Liver (tissue), 9 donors: ENCODE measurements around the gene MPPE1. TPM values are rescaled to one million over a fixed set of nuclear protein-coding genes. Genes with fewer than 3 reads are reported as not detected.
"Not testable (repeated sequence)": the region's sequence is repeated elsewhere in the genome, so short reads cannot be mapped to it uniquely, and the experiment has no call there.

Source experiments
- DNase-seq: peaks from one replicate; pipeline ENCODE4 v3.0.0-alpha.2; 2017; ENCODE audit warnings: low spot score
- H3K27ac ChIP-seq, 2 donors: one replicate each; pipeline ENCODE4 v1.7.0; 2013; ENCODE audit warnings: inconsistent platforms in 2 of 2, low read length in 2 of 2, control low read depth in 1 of 2, low read depth in 1 of 2, mild to moderate bottlenecking in 1 of 2
- H3K27me3 ChIP-seq, 4 donors: one replicate each; pipeline versions ENCODE4 v1.6.1 to v1.7.0; 2013; ENCODE audit warnings: low read length in 3 of 4, inconsistent platforms in 1 of 4, mild to moderate bottlenecking in 1 of 4, moderate library complexity in 1 of 4; ENCODE audit not compliant: control insufficient read depth in 4 of 4, insufficient read depth in 4 of 4
- H3K36me3 ChIP-seq, 4 donors: one replicate each; pipeline versions ENCODE4 v1.6.1 to v1.7.0; 2013; ENCODE audit warnings: low read length in 3 of 4, mild to moderate bottlenecking in 3 of 4, low read depth in 1 of 4, moderate library complexity in 1 of 4; ENCODE audit not compliant: control insufficient read depth in 4 of 4, insufficient read depth in 3 of 4
- H3K4me1 ChIP-seq, 4 donors: one replicate each; pipeline versions ENCODE4 v1.6.1 to v1.7.0; 2013; ENCODE audit warnings: low read length in 3 of 4, mild to moderate bottlenecking in 3 of 4, moderate library complexity in 1 of 4; ENCODE audit not compliant: control insufficient read depth in 4 of 4, insufficient read depth in 4 of 4
- H3K4me3 ChIP-seq, 3 donors: one replicate each; pipeline versions ENCODE4 v1.6.1 to v1.7.0; 2013; ENCODE audit warnings: low read length in 3 of 3, control low read depth in 1 of 3, low read depth in 1 of 3, mild to moderate bottlenecking in 1 of 3
- H3K9ac ChIP-seq, 2 donors: one replicate each; pipeline ENCODE4 v1.7.0; 2013; ENCODE audit warnings: low read length in 2 of 2, mild to moderate bottlenecking in 2 of 2, moderate library complexity in 2 of 2, control low read depth in 1 of 2, low read depth in 1 of 2
- H3K9me3 ChIP-seq, 4 donors: one replicate each; pipeline versions ENCODE4 v1.6.1 to v1.7.0; 2013; ENCODE audit warnings: low read length in 3 of 4; ENCODE audit not compliant: control insufficient read depth in 4 of 4
- ATF3 ChIP-seq: IDR thresholded peaks from 2 replicates; pipeline ENCODE4 v1.6.1; 2016; ENCODE audit warnings: antibody characterized with exemption
- CTCF ChIP-seq: fragments of 150-350 bp; IDR thresholded peaks from 2 replicates; pipeline ENCODE4 v1.5.1; 2017; ENCODE audit warnings: improper control_type of control experiment, low read depth, low read length; ENCODE audit not compliant: missing input control
- EGR1 ChIP-seq, 2 donors: IDR thresholded peaks; 2 replicates each; pipeline ENCODE4 v1.6.1; 2016 to 2018; ENCODE audit warnings: antibody characterized with exemption in 2 of 2, low read depth in 2 of 2
- FOXA1 ChIP-seq: IDR thresholded peaks from 2 replicates; pipeline ENCODE4 v1.6.1; 2016; ENCODE audit warnings: antibody characterized with exemption
- FOXA2 ChIP-seq: IDR thresholded peaks from 2 replicates; pipeline ENCODE4 v1.6.1; 2016; ENCODE audit warnings: antibody characterized with exemption
- GABPA ChIP-seq, 2 donors: IDR thresholded peaks in 1 of 2; conservative IDR thresholded peaks in 1 of 2; 2 replicates each; pipeline ENCODE4 v1.6.1; 2016; ENCODE audit warnings: antibody characterized with exemption in 2 of 2, mild to moderate bottlenecking in 1 of 2, moderate library complexity in 1 of 2
- HNF4A ChIP-seq, 2 donors: conservative IDR thresholded peaks; 2 replicates each; pipeline ENCODE4 v1.6.1; 2016; ENCODE audit warnings: antibody characterized with exemption in 2 of 2, mild to moderate bottlenecking in 2 of 2
- HNF4G ChIP-seq: IDR thresholded peaks from 2 replicates; pipeline ENCODE4 v1.6.1; 2016; ENCODE audit warnings: antibody characterized with exemption
- JUND ChIP-seq, 2 donors: IDR thresholded peaks; 2 replicates each; pipeline ENCODE4 v1.6.1; 2016; ENCODE audit warnings: antibody characterized with exemption in 2 of 2
- NR2F2 ChIP-seq: IDR thresholded peaks from 2 replicates; pipeline ENCODE4 v1.6.1; 2016; ENCODE audit warnings: antibody characterized with exemption
- RAD21 ChIP-seq, 2 donors: IDR thresholded peaks; 2 replicates each; pipeline ENCODE4 v1.6.1; 2016; ENCODE audit warnings: antibody characterized with exemption in 2 of 2, mild to moderate bottlenecking in 2 of 2
- RXRA ChIP-seq, 2 donors: IDR thresholded peaks; 2 replicates each; pipeline ENCODE4 v1.6.1; 2017 to 2018; ENCODE audit warnings: antibody characterized with exemption in 2 of 2, mild to moderate bottlenecking in 1 of 2
- SP1 ChIP-seq: IDR thresholded peaks from 2 replicates; pipeline ENCODE4 v1.6.1; 2018; ENCODE audit warnings: antibody characterized with exemption, mild to moderate bottlenecking
- TAF1 ChIP-seq: conservative IDR thresholded peaks from 2 replicates; pipeline ENCODE4 v1.6.1; 2016; ENCODE audit warnings: antibody characterized with exemption, mild to moderate bottlenecking
- YY1 ChIP-seq: IDR thresholded peaks from 2 replicates; pipeline ENCODE4 v1.6.1; 2016; ENCODE audit warnings: antibody characterized with exemption, mild to moderate bottlenecking
- ZBTB33 ChIP-seq: IDR thresholded peaks from 2 replicates; pipeline ENCODE4 v1.6.1; 2016; ENCODE audit warnings: antibody characterized with exemption
- WGBS: extraction: QIAGEN DNeasy Blood & Tissue Kit; methylation state at CpG from one replicate; pipeline ENCODE4 v1.1.7; 2013; 5-methylcytosine and 5-hydroxymethylcytosine counted together
- polyA plus RNA-seq, 2 donors: library from polyadenylated mRNA; stranded (reverse) in 1 of 2; unstranded in 1 of 2; fragments of 200-250 nt in 1 of 2; fragments of >200 nt in 1 of 2; fragmentation: Nextera tagmentation in 1 of 2; extraction: Ambion mirVana in 1 of 2; gene quantifications; one replicate each; pipeline versions ENCODE4 v1.2.1 to v1.2.3, GENCODE V29; 2013 to 2015
- total RNA-seq, 2 donors: library from RNA; depleted of rRNA; stranded (reverse); fragments of >200 nt; gene quantifications; one replicate each; pipeline ENCODE4 v1.2.3, GENCODE V29; 2014
- TF ChIP-seq, protein P1 (sequence below): IDR thresholded peaks from 2 replicates; pipeline ENCODE4 v1.6.1; 2016; ENCODE audit warnings: antibody characterized with exemption, mild to moderate bottlenecking
- TF ChIP-seq, protein P2 (sequence below): IDR thresholded peaks from 2 replicates; pipeline ENCODE4 v1.6.1; 2016; ENCODE audit warnings: antibody characterized with exemption
- donor health status: healthy.
- donor health status: healthy.
- donor health status: healthy.
- donor health status: healthy.
- donor health status: healthy.

The MPPE1 gene
- total and polyA plus RNA-seq, 4 donors = 9.8 to 31.6 (median 26.1) TPM

DNA sequence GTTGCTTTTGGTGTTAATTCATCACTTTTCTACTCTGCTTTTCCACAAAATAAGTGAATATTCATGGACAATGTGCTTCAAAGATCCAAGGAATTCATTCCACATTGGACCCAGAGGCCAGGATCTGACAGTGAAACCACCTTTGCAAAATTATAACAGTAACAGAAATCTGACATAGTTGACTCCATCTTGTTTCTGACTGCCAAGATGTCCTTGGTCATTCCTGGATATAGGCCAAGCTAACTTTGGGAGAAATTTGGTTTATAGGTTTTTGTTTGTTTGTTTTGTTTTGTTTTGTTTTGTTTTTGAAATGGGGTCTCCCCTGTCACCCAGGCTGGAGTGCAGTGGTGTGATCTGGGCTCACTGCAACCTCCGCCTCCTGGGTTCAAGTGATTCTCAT, 10.3 kb downstream of the MPPE1 start:
- H3K27me3 ChIP-seq = no peaks in the 10 kb centered on the region
- H3K36me3 ChIP-seq = peaks cover 13 to 23% (median 19%) of the 10 kb centered on the region in 4 donors
- H3K9me3 ChIP-seq = no peaks in the 10 kb centered on the region
- no peak for DNase-seq
- no peak for TF ChIP-seq TAF1
- TF ChIP-seq YY1 = no peak
- TF ChIP-seq HNF4A (conservative IDR thresholded peaks at IDR 0.05) = no peak
- no peak for TF ChIP-seq HNF4G
- TF ChIP-seq RAD21 (IDR thresholded peaks at IDR 0.05) = no peak
- no peak for TF ChIP-seq ZBTB33
- no peak for TF ChIP-seq ATF3
- TF ChIP-seq FOXA1 = no peak
- no peak for TF ChIP-seq NR2F2
- TF ChIP-seq, protein P1, sequence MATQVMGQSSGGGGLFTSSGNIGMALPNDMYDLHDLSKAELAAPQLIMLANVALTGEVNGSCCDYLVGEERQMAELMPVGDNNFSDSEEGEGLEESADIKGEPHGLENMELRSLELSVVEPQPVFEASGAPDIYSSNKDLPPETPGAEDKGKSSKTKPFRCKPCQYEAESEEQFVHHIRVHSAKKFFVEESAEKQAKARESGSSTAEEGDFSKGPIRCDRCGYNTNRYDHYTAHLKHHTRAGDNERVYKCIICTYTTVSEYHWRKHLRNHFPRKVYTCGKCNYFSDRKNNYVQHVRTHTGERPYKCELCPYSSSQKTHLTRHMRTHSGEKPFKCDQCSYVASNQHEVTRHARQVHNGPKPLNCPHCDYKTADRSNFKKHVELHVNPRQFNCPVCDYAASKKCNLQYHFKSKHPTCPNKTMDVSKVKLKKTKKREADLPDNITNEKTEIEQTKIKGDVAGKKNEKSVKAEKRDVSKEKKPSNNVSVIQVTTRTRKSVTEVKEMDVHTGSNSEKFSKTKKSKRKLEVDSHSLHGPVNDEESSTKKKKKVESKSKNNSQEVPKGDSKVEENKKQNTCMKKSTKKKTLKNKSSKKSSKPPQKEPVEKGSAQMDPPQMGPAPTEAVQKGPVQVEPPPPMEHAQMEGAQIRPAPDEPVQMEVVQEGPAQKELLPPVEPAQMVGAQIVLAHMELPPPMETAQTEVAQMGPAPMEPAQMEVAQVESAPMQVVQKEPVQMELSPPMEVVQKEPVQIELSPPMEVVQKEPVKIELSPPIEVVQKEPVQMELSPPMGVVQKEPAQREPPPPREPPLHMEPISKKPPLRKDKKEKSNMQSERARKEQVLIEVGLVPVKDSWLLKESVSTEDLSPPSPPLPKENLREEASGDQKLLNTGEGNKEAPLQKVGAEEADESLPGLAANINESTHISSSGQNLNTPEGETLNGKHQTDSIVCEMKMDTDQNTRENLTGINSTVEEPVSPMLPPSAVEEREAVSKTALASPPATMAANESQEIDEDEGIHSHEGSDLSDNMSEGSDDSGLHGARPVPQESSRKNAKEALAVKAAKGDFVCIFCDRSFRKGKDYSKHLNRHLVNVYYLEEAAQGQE = no peak
- TF ChIP-seq SP1 = no peak
- TF ChIP-seq, protein P2, sequence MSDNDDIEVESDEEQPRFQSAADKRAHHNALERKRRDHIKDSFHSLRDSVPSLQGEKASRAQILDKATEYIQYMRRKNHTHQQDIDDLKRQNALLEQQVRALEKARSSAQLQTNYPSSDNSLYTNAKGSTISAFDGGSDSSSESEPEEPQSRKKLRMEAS = no peak
- TF ChIP-seq EGR1 (IDR thresholded peaks at IDR 0.05; ENCODE audit: low read depth in 2 of 2) = no peak
- TF ChIP-seq CTCF = no peak
- no peak for TF ChIP-seq JUND (IDR thresholded peaks at IDR 0.05)
- TF ChIP-seq RXRA (IDR thresholded peaks at IDR 0.05) = no peak
- TF ChIP-seq GABPA (IDR thresholded peaks at IDR 0.05 in 1 of 2, conservative IDR thresholded peaks at IDR 0.05 in 1 of 2) = no peak
- TF ChIP-seq FOXA2 = no peak
- H3K9ac ChIP-seq = no peak overlapping the region
- H3K4me3 ChIP-seq = no peak overlapping the region
- no peak overlapping the region for H3K27ac ChIP-seq
- peaks cover 0 to 5% (median 0%) of the 10 kb centered on the region in 4 donors for H3K4me1 ChIP-seq
- 100% methylated on average over 1 of the region's 1 CpG for WGBS

- H3K4me1 ChIP-seq, H3K27ac ChIP-seq, DNase-seq, H3K4me3 ChIP-seq, H3K27me3 ChIP-seq, H3K9me3 ChIP-seq, H3K9ac ChIP-seq: not testable (repeated sequence)
- WGBS = 78% methylated on average over 7 of the region's 7 CpGs
- peaks cover 6 to 40% (median 35%) of the 10 kb centered on the region in 4 donors for H3K36me3 ChIP-seq
Measured at GRCh38 chr18:11892438-11892837, 15.7 kb downstream of the MPPE1 start.
